ENCODE results near the gene MACF1.

MACF1 gene

DNA sequence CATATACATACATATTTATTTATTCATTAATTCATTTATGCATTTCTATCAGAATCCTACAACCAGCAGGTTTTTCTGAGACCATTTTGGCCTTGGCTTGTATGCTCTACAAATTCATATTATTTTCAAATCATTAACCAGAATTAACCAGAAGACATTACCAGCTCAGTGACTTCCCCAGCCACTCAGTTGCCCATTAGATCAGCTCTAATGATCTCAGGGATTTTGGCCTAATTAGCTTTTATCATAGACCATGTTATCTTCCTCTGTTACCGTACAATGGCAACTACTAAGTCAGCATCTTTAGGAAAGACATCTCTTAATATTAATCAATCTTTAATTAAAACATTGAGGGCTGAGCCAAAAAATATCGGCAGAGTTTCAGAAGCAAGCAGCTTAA lies 196.6 kb downstream of the MACF1 start:
- no peak for DNase-seq

DNA sequence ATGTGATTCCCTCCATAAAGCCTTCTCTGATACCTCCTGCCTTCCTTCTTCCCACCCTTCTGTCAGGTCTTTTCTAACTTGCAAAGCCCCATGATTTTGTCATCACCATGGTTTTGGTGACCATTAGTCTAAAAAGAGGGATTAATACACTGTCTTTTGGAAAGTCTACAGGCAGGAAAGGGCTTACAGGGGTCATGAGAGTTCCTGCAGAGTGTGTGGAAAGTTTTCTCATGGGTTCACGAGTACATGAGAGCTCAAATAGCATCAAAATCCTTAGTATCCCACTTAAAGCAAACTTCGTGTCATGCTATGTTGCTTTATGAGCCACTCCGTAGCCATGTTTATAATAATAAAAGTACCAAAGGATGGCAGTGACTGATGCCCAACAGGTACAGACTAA lies 200.4 kb downstream of the MACF1 start:
- no peak for DNase-seq

DNA sequence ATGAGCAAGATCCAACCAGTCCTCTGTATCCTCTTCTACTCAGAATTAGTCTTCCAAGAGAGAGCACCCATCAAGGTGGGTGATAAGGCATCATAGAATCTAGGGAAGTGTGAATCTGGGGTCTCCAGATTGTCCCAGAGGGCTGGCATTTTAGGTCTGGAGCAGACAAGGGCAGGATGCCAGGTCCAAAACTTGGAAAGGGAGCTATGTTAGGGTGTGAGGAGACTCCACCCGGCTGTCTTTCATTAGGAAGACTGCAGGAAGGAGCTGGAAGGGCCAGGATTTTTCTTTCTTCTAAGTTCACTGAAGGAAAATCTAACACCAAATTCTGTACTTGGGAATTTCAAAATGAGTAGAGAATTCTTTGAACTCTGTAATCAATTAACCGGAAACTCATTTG lies 200.9 kb downstream of the MACF1 start:
- DNase-seq, result no peak

- DNase-seq, result no peak
These were observed 202.3 kb downstream of the MACF1 start for GRCh38 chr1:39406533-39407450.

DNA sequence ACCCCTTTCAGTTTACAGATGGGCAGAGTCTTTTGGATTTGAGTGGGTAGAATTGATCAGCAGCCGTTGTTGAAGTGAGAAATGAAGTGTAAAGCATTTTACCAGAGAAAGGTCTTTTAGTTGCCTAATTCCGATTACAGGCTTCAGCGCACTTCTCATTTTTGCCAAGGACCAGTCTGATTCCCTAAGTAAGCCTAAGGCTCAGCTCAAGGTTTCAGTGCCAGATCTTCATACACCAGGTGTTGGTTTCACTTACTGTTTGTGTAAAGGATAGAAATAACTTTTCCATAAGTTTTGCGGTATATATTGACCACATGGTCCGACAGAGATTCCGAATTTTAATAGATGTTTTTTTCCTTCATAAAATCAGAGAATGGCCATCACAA lies 203.0 kb downstream of the MACF1 start:
- DNase-seq, result no peak

GRCh38 chr1:39407896-39408640 lies 203.6 kb downstream of the MACF1 start:
- DNase-seq, result no peak

DNA sequence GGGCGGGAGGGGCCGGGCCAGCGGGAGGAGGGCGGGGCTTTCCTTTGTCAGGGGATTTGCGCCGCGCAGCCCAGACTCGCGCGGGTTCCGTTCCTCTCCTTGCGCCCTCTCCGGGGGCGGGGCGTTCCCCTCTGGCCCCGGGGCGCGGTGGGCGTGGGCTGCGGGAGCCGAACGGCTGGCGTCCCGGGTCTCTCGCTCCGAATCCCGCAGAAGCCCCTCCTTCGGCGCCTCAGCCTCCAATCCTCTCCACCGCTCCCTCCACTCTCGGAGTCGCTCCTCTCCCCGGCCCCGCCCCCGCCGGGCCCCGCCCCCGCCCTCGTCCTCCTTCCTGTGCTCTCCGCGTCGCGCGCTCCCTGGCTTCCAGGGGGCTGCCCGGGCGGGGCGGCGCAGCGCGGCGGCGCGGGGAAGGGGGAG lies 204.2 kb downstream of the MACF1 start:
- peak; percentile 99 for DNase-seq

DNA sequence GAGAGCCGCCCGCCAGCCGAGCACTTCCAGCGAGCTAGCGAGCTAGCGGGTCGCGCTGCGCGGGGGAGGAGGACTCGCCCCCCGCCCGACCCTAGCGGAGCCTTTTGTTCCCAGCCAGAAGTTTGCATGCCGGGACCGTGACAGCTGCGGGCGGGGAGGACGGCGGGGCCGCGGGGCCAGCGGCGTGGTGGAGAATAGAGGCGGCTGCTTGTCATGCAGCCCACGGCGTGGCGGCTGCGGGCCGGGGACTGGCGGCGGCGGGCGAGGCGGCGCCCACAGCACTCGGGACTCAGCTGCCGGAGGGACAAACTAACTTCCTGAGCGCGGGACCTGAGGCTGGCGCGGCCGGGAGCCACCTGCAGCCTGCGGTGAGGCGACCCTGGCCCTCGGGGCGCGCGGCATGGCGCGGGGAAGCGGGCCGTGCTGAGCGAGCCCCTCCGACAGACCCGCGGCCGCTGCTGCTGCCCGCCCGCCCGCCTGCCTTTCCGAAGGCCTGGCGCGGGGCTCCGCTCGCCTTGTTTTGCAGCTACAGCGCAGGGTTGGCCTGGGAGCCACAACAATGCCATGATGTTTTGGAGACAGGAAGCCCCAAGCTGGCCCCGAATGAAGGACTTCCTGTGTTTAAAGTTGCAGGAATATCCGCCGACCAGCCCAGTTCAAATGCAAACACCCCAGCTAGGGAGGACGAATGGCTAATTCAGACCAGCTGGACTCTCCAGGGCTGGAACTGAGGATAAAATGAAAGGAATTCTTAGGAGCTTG lies 204.7 kb downstream of the MACF1 start:
- peak; percentile 71 for DNase-seq

DNA sequence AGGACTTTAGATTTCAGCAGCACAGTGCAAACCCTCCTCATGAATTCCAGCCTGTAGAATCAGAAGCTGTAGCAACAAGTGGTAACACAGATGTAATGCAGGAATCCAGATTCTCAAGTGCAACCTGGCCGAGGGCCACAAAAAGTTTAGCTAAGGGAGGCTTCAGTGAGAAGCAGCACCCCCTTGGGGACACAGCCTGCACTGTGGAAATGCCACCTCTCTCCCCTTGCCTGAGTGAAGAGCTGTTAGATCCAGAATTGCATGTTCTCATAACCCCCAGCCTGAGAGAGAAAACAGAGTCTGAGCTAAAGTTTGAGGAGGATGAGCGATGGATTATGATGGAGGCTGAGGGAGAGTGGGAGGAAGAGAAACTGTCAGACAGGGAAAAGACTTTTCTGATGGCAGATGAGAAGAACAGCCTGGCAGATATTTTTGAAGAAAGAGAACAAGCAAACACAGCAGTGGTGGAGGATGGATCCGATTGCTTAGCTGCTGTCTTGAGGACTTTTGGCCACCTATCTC lies 206.5 kb downstream of the MACF1 start:
- peak; percentile 79 for DNase-seq

GRCh38 chr1:39411526-39412478 lies 207.3 kb downstream of the MACF1 start:
- no peak for DNase-seq

DNA sequence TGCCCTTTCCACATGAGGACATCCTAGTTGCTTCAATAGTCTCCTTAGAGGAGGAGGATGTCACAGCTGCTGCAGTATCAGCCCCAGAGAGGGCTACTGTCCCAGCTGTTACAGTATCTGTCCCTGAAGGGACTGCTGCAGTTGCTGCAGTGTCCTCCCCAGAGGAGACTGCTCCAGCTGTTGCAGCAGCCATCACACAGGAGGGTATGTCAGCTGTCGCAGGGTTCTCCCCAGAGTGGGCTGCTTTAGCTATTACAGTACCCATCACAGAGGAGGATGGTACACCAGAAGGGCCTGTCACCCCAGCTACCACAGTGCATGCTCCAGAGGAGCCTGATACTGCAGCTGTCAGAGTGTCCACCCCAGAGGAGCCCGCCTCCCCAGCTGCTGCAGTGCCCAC lies 208.4 kb downstream of the MACF1 start:
- no peak for DNase-seq

GRCh38 chr1:39413902-39414528 lies 209.5 kb downstream of the MACF1 start:
- DNase-seq, result no peak

DNA sequence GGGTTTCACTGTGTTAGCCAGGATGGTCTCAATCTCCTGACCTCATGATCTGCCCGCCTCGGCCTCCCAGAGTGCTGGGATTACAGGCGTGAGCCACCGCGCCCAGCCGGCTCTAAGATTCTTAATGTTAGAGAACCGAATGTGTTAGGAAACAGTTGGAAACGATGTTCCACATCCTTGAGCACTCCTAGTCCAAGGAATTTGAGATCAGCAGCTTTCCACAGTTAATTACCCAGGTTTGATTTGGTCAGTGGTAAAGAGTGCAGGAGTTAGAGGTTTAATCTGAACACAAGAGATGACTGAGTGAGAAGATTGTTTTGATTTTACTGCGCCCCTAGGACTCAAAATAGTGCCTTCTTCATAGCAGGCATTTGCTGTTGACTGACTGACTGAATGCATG lies 211.1 kb downstream of the MACF1 start:
- DNase-seq, result no peak

DNA sequence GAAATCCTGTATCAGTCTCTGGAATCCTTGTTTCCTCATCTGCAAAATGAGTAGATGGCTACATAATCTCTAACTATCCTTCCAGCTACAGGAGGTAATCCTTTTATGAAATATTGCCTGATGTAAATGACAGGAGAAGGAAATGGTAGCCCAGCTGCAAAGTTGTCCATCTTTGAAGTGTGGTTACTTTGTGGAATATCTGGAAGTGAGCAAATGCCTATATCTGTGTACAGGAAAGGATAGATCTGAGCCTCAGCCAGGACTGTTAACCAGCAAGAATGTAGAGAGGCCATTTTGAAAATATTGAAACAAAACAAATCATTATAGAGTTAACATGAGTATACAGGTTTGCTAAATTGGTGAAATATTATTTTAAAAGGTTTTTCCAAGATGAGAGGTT lies 212.1 kb downstream of the MACF1 start:
- no peak for DNase-seq

DNA sequence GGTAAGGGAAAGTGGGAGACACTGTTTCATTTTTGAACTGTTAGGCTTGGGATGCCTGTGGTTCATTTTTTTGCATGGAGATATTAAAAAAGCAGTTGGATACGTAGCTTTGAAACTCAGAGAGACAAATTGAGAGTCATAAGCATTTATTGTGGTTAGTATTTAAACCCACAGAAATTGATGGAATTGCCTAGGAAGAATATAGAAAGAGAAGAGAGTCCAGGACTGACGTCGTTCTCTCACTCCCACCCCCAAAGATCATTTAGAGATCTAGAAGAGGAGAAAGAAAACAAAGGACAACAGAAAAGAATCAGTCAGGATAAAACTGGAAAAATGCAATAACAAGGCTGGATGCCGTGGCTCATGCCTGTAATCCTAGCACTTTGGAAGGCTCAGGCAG lies 213.7 kb downstream of the MACF1 start:
- DNase-seq, result no peak

DNA sequence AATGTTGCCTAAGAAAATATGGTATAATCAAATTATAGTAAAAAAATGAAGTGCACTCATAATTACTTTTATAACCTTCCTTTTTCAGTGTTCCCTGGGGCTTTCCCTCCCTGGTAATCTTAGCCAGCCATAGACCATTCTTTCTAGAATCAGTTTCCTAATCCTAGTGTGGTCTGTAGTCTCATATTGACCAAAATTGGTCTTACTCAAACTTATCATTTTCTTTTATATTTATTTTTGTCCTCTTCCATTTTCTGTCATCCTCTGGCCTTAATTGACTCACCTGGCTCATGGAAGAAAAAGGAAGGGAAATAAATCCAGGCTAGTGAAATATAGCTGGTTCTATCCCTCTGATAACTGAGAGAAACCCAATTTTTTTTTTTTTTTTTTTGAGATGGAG lies 216.0 kb downstream of the MACF1 start:
- DNase-seq, result no peak

- DNase-seq, result no peak
These were observed 218.1 kb downstream of the MACF1 start for GRCh38 chr1:39422614-39423013.

- DNase-seq, result no peak
These were observed 220.7 kb downstream of the MACF1 start for GRCh38 chr1:39425151-39425550.

- DNase-seq, result no peak
These were observed 221.1 kb downstream of the MACF1 start for GRCh38 chr1:39425634-39426033.

DNA sequence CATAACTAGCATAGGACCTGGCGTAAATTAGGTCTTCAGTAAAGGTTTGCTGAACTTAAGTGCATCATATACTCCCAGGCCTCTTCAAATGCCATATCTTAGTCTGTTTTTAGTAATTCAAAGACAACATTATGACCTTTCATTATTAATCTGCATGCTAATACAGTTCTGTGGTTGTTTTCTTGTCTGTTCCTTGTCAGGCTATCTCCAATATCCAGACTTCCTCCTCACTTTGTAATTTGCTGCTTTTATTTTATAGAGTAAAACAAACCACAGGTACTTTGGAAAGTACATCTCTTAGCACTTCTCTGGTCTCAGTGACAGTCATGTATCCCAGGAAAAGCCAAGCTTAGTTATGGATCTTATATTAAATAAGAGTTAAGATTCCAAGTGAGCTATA lies 221.9 kb downstream of the MACF1 start:
- DNase-seq, result no peak

- DNase-seq, result no peak
These were observed 222.9 kb downstream of the MACF1 start for GRCh38 chr1:39427374-39427773.

- no peak for DNase-seq
These were observed 223.4 kb downstream of the MACF1 start for GRCh38 chr1:39427912-39428311.

Data from islet precursor cell (in vitro differentiated cells).